Kidney (tissue), 14 donors: ENCODE results near the gene MOSPD3. TPM values are rescaled to one million over a fixed set of nuclear protein-coding genes. Genes with fewer than 3 reads are reported as not detected.
"Not testable (repeated sequence)": the region's sequence is repeated elsewhere in the genome, so short reads cannot be mapped to it uniquely, and the experiment has no call there.

Experiments used
- DNase-seq, 5 donors: peaks; one replicate each; pipeline ENCODE4 v3.0.0-alpha.2; 2013 to 2020
- FAIRE-seq: peaks from 2 replicates; lab custom pipeline; 2012; peaks lifted over from hg19 to GRCh38; lab: Jason Lieb, UNC
- H3K27ac ChIP-seq, 2 donors: one replicate each; pipeline ENCODE4 v1.7.0; 2013; ENCODE audit warnings: low read depth in 2 of 2, low read length in 2 of 2, inconsistent platforms in 1 of 2
- H3K27me3 ChIP-seq: one replicate; pipeline ENCODE4 v1.7.1; 2013; ENCODE audit warnings: low read length, inconsistent platforms; ENCODE audit not compliant: control insufficient read depth, insufficient read depth
- H3K36me3 ChIP-seq, 3 donors: one replicate each; pipeline versions ENCODE4 v1.7.0 to v1.7.1; 2013; ENCODE audit warnings: low read length in 3 of 3, control low read depth in 1 of 3, inconsistent platforms in 1 of 3; ENCODE audit not compliant: insufficient read depth in 3 of 3, control insufficient read depth in 2 of 3
- H3K4me1 ChIP-seq, 3 donors: one replicate each; pipeline versions ENCODE4 v1.7.0 to v1.7.1; 2013; ENCODE audit warnings: low read length in 3 of 3, inconsistent platforms in 1 of 3, low read depth in 1 of 3; ENCODE audit not compliant: control insufficient read depth in 2 of 3, insufficient read depth in 2 of 3
- H3K4me3 ChIP-seq, 3 donors: one replicate each; pipeline versions ENCODE4 v1.7.0 to v1.8.1; 2013; ENCODE audit warnings: low read length in 3 of 3, control low read depth in 1 of 3, inconsistent platforms in 1 of 3
- H3K9ac ChIP-seq, 3 donors: one replicate each; pipeline versions ENCODE4 v1.7.0 to v1.7.1; 2013; ENCODE audit warnings: low read length in 3 of 3, control low read depth in 1 of 3, inconsistent platforms in 1 of 3
- H3K9me3 ChIP-seq, 3 donors: one replicate each; pipeline versions ENCODE4 v1.7.0 to v1.7.1; 2013; ENCODE audit warnings: low read length in 3 of 3, control low read depth in 1 of 3, inconsistent platforms in 1 of 3; ENCODE audit not compliant: control insufficient read depth in 2 of 3, insufficient read depth in 1 of 3
- CTCF ChIP-seq: IDR thresholded peaks from 3 replicates; pipeline ENCODE4 v1.5.1; 2012; ENCODE audit warnings: mild to moderate bottlenecking, moderate library complexity, borderline replicate concordance; ENCODE audit not compliant: insufficient read depth; ENCODE audit errors: extremely low read depth
- intact Hi-C: fragments of 100-400 bp; cut with DNase I; formaldehyde crosslinking; loops from one replicate; pipeline ENCODE4 v1.11.1; 2022
- polyA plus RNA-seq: library from polyadenylated mRNA; stranded (reverse); fragments of 350-450 nt; fragmentation: Illumina TruSeq; extraction: RNeasy Lipid Tissue Mini Kit (QIAGEN cat#74804); gene quantifications from one replicate; pipeline ENCODE4 v1.2.3, GENCODE V29; 2014; ENCODE audit warnings: low read depth, low replicate concordance; ENCODE audit not compliant: insufficient read depth
- total RNA-seq: library from RNA; stranded (reverse); fragmentation: NEBNext Ultra II Directional; extraction: Animal tissue kit (Norgen Biotek cat#: 25700); gene quantifications from one replicate; pipeline ENCODE4 v1.2.1, GENCODE V29; 2021
- donor health status: control.
- donor health status: control.
- donor health status: control.
- donor health status: control.
- donor health status: control.
- donor health status: DM: yes; HTN: yes; CAD: no.
- donor health status: Normal renal cell carcinoma (clear cell type).

Gene MOSPD3
- total and polyA plus RNA-seq, 2 donors from 2014 or later = 18.2 to 30.6 TPM

- no peak overlapping the region for H3K27ac ChIP-seq
- FAIRE-seq = no peak
Observed at GRCh38 chr7:100563809-100564400, 48.4 kb upstream of the MOSPD3 start.

GRCh38 chr7:100564405-100564804 is 47.9 kb upstream of the MOSPD3 start:
- intact Hi-C loops, H3K4me1 ChIP-seq: not testable (repeated sequence)

More at GRCh38 chr7:100563809-100564400, 48.4 kb upstream of the MOSPD3 start:
- Histone ChIP-seq H3K9ac (peak overlapping the region in 1 of 3 donors; percentile 19), H3K27me3 (no peaks in the 10 kb centered on the region), H3K9me3 (no peaks in the 10 kb centered on the region), H3K36me3 (peaks cover 0 to 6% (median 6%) of the 10 kb centered on the region in 3 donors), H3K4me1 (no peaks in the 10 kb centered on the region), H3K4me3 (no peak overlapping the region)
- intact Hi-C loops = no loop called here
- TF ChIP-seq CTCF = peak; percentile 86
- DNase-seq = peak; percentile 77 to 91 (median 84)

GRCh38 chr7:100565133-100565571 is 47.2 kb upstream of the MOSPD3 start:
- intact Hi-C loops = no loop called here
- no peak overlapping the region for H3K27ac ChIP-seq
- H3K36me3 ChIP-seq = peaks cover 0 to 6% (median 6%) of the 10 kb centered on the region in 3 donors
- peak in 1 of 5 donors; percentile 55 for DNase-seq
- H3K9ac ChIP-seq = no peak overlapping the region
- no peaks in the 10 kb centered on the region for H3K9me3 ChIP-seq
- H3K27me3 ChIP-seq = no peaks in the 10 kb centered on the region
- no peak overlapping the region for H3K4me3 ChIP-seq
- H3K4me1 ChIP-seq = peaks cover 0 to 3% (median 0%) of the 10 kb centered on the region in 3 donors
- no peak for FAIRE-seq
- no peak for TF ChIP-seq CTCF

More at GRCh38 chr7:100564405-100564804, 47.9 kb upstream of the MOSPD3 start:
- H3K9me3 ChIP-seq, H3K36me3 ChIP-seq, H3K27ac ChIP-seq, H3K4me3 ChIP-seq, H3K27me3 ChIP-seq, FAIRE-seq, DNase-seq: not testable (repeated sequence)
- H3K9ac ChIP-seq = peak overlapping the region in 1 of 3 donors; percentile 19

- FAIRE-seq = no peak
- H3K4me1 ChIP-seq = peaks cover 0 to 4% (median 0%) of the 10 kb centered on the region in 3 donors
- intact Hi-C loops = no loop called here
- no peak overlapping the region for H3K4me3 ChIP-seq
- no peak overlapping the region for H3K9ac ChIP-seq
- TF ChIP-seq CTCF = no peak
- peak in 1 of 5 donors; percentile 55 for DNase-seq
- no peaks in the 10 kb centered on the region for H3K9me3 ChIP-seq
- no peak overlapping the region for H3K27ac ChIP-seq
- H3K36me3 ChIP-seq = peaks cover 0 to 6% (median 6%) of the 10 kb centered on the region in 3 donors
- H3K27me3 ChIP-seq = no peaks in the 10 kb centered on the region
Observed at GRCh38 chr7:100566018-100566531, 46.3 kb upstream of the MOSPD3 start.
